VCaP (cell line): ENCODE results near the gene C17orf78.

ENCODE experiments used
- H3K27ac ChIP-seq: fragments of 450-650 bp; 2 replicates; pipeline ENCODE4 v1.5.1; 2017
- TF ChIP-seq, protein P1 (sequence below): fragments of 450-650 bp; conservative IDR thresholded peaks from 2 replicates; pipeline ENCODE4 v1.5.1; 2017; ENCODE audit warnings: mild to moderate bottlenecking, moderate library complexity

C17orf78 gene

DNA sequence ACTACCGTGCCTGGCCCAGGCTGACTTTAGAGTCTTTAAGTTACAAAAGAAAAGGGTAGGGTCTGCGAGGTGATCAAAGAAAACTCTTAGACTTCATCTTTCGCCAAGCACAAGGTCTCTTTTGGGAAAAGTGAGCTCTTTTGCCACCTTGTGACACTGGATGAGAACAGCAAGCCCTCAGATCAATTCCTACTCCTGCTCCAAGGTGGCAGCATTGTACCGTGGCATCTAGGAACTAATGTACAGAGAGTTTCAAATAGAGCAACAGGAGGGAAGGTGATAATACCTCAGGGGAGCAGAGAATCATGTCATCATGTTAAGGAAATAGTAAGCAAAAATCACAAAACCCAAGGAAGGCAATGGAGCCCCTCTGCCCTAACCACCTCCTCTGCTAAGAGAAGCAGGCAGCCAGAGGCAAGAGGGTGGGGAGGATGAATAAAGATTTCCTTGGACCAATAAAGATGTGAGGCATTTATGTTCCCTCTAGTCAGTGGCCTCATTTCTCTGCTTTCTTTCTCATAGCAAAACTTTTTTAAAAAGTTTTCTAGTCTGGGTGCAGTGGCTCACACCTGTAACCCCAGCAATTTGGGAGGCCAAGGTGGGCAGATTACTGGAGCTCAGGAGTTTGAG, 2.1 kb upstream of the C17orf78 start:
- TF ChIP-seq, protein P1, sequence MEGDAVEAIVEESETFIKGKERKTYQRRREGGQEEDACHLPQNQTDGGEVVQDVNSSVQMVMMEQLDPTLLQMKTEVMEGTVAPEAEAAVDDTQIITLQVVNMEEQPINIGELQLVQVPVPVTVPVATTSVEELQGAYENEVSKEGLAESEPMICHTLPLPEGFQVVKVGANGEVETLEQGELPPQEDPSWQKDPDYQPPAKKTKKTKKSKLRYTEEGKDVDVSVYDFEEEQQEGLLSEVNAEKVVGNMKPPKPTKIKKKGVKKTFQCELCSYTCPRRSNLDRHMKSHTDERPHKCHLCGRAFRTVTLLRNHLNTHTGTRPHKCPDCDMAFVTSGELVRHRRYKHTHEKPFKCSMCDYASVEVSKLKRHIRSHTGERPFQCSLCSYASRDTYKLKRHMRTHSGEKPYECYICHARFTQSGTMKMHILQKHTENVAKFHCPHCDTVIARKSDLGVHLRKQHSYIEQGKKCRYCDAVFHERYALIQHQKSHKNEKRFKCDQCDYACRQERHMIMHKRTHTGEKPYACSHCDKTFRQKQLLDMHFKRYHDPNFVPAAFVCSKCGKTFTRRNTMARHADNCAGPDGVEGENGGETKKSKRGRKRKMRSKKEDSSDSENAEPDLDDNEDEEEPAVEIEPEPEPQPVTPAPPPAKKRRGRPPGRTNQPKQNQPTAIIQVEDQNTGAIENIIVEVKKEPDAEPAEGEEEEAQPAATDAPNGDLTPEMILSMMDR, result peak; percentile 100
- H3K27ac ChIP-seq, result peak overlapping the region; percentile 32

DNA sequence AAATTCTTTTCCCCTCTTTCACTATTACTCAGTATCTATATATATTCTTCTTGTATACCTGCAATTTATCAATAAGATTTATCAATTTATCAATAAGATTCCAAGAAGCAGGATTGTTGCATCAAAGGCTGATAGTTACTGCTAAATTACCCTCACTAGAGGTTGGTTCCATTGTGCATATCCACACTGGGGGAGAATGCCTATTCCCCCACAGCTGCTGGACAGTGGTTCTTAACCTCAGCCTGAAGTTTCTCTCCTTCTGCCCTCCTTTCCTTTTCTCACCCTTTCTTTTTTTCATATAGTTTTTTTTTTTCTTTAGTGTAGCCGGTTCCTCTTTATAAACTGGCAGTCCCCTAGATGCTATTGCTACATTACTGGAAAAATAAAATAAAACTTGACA, 6.3 kb downstream of the C17orf78 start:
- TF ChIP-seq, protein P1, result no peak
- no peak overlapping the region for H3K27ac ChIP-seq

DNA sequence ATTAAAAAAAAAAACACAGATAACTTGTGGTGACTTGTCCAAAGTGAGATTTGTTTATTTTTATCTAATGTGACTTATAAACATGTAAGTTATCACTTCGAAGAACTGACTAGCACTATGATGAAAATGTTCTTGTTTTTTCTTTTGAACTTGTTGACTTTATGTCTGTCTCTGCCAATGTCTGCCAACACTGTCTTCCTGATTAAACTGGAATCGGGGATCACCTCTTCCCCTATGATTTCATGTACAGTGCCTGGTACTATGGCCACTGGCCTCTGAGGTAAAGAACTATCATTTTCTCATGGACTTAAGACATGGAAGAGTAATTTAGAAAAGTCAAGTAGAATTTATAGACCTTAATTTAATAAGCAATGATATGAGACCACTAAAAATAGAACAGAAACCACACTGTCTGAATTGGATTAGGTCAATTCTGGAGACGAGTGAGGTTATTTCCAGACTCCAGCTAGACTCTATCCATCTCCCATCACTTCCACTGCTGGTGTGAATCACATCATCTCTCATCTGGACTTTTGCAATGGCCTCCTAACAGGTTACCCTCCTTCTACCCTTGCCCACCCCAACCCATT, 8.9 kb downstream of the C17orf78 start:
- TF ChIP-seq, protein P1, result no peak

DNA sequence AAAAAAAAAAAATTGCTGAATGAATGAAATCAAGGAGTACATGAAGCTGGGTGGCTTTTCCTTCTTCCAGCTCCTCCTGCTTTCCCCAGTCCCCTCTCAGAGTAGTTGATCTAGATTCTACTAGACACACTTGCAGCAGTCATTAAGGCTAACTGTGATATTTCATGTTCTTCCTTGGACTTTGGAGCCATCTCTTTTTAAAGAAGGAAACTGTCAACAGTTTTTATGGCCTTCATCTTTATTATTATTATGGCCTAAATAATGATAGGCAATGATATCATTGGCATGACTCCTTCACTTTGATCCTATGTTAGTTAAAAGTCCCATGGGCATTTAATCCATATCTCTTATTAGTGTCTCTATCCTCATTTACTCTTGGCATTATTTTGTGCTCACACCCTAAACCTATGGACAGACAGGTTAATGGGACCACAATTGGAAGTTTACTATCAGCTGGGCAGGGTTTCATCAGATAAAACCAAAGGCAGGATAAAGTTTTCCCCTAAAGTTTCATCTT, 9.7 kb downstream of the C17orf78 start:
- TF ChIP-seq, protein P1, result no peak

More for the DNA sequence above, 8.9 kb downstream of the C17orf78 start:
- H3K27ac ChIP-seq, result no peak overlapping the region

DNA sequence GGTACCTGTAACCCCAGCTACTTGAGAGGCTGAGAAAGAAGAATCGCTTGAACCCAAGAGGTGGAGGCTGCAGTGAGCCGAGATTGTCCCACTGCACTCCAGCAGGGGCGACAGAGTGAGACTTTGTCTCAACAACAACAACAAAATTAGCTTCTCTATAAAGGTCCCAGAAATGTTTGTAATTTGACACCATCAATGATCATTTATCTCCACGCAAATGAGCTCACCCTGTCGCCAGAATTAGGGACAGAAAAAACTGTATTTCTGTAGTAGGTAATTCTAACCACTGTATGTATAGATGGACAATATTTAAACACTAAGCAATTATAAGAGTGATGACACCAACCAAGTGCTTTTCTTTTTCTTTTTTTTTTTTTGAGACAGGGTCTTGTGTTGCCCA, 10.7 kb downstream of the C17orf78 start:
- H3K27ac ChIP-seq, result no peak overlapping the region
- TF ChIP-seq, protein P1, result no peak

More for the DNA sequence above, 9.7 kb downstream of the C17orf78 start:
- H3K27ac ChIP-seq, result no peak overlapping the region

DNA sequence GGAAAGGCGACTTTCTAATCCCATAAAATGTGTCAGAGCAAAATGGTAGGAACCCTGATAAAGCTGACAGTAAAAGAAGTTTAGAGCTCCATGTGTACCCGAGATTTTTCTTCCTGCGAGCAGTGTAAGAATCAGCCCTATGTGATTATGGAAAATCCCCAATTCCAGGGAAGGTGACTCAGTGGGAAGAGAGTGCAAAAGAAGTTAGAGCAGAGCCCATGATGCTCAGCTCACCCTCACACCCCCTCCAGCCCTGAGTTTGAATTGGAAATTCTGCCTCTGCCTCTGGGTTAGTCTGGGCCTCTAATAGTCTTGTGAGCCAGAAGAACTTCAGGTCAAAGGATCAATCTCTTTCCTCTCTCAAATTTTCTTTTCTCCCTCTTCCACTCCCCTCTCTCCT, 12.5 kb downstream of the C17orf78 start:
- TF ChIP-seq, protein P1, result no peak
- H3K27ac ChIP-seq, result no peak overlapping the region

DNA sequence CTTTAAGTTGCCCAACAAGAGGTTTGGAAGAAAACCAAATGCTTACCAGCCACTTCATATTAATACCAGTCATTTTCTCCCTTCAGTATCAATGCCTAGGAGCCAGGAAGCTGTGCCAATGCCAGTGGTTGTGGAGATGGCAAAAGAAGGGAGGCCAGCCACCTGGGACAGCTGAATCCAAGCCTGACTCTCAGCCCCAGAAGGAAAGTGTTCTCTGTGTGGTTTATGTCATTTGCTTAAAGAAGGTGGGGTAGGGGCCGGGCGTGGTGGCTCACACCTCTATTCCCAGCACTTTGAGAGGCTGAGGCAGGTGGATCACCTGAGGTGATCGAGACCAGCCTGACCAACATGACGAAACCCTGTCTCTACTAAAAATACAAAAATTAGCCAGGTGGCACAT, 13.4 kb downstream of the C17orf78 start:
- H3K27ac ChIP-seq, result no peak overlapping the region
- TF ChIP-seq, protein P1, result no peak
